ENCODE results near the gene WWOX. TPM values are rescaled to one million over a fixed set of nuclear protein-coding genes. Genes with fewer than 3 reads are reported as not detected.

The WWOX gene
- polyA plus RNA-seq, 1 donor from 2014 or later = 25.6 TPM

- Histone ChIP-seq H2AFZ (ENCODE audit: low read depth, low read length) (no peak overlapping the region), H3F3A (ENCODE audit: insufficient read depth, low read length, poor library complexity, severe bottlenecking) (no peaks in the 10 kb centered on the region), H3K4me3 (ENCODE audit: low read length) (no peak overlapping the region), H3K79me2 (replicated peaks; ENCODE audit: insufficient read depth, low read length) (no peaks in the 10 kb centered on the region), H4K20me1 (ENCODE audit: insufficient read depth) (no peaks in the 10 kb centered on the region), H3K9me2 (ENCODE audit: insufficient read depth, low read length) (no peaks in the 10 kb centered on the region), H3K4me2 (ENCODE audit: low read length) (no peak overlapping the region), H3K9me3 (ENCODE audit: low read length) (no peaks in the 10 kb centered on the region), H3K27me3 (ENCODE audit: insufficient read depth, low read depth, low read length) (no peaks in the 10 kb centered on the region), H3K9ac (ENCODE audit: low read length) (no peak overlapping the region), H3K27ac (ENCODE audit: low read length) (no peak overlapping the region), H3K36me3 (ENCODE audit: insufficient read depth, low read length) (no peaks in the 10 kb centered on the region)
- no peak for TF ChIP-seq EP300 (conservative IDR thresholded peaks at IDR 0.05; ENCODE audit: poor library complexity, severe bottlenecking)
- no peak for TF ChIP-seq CTCF (IDR thresholded peaks at IDR 0.05; ENCODE audit: poor library complexity, severe bottlenecking)
- no peak for TF ChIP-seq RAD21 (conservative IDR thresholded peaks at IDR 0.05)
- TF ChIP-seq MXI1 (conservative IDR thresholded peaks at IDR 0.05; ENCODE audit: poor library complexity, severe bottlenecking) = no peak
- no peak for TF ChIP-seq TAF1 (IDR thresholded peaks at IDR 0.05; ENCODE audit: low read depth)
These were observed 615.7 kb downstream of the WWOX start for GRCh38 chr16:78715106-78715505.

GRCh38 chr16:78715673-78716072, 616.2 kb downstream of the WWOX start:
- no peak overlapping the region for H3K9ac ChIP-seq (ENCODE audit: low read length)
- no peak overlapping the region for H2AFZ ChIP-seq (ENCODE audit: low read depth, low read length)
- no peaks in the 10 kb centered on the region for H3K9me3 ChIP-seq (ENCODE audit: low read length)

More at GRCh38 chr16:78715673-78716072, 616.2 kb downstream of the WWOX start:
- TF ChIP-seq POLR2AphosphoS5 (IDR thresholded peaks at IDR 0.05) (no peak), SMC3 (conservative IDR thresholded peaks at IDR 0.05; ENCODE audit: poor library complexity) (no peak), EZH2 (IDR thresholded peaks at IDR 0.05; ENCODE audit: borderline replicate concordance, insufficient read depth, low read length, poor library complexity, severe bottlenecking) (no peak), RAD21 (conservative IDR thresholded peaks at IDR 0.05) (no peak), MXI1 (conservative IDR thresholded peaks at IDR 0.05; ENCODE audit: poor library complexity, severe bottlenecking) (no peak), CTCF (IDR thresholded peaks at IDR 0.05; ENCODE audit: poor library complexity, severe bottlenecking) (no peak), EP300 (conservative IDR thresholded peaks at IDR 0.05; ENCODE audit: poor library complexity, severe bottlenecking) (no peak), TAF1 (IDR thresholded peaks at IDR 0.05; ENCODE audit: low read depth) (no peak)
- TF ChIP-seq, protein P1, sequence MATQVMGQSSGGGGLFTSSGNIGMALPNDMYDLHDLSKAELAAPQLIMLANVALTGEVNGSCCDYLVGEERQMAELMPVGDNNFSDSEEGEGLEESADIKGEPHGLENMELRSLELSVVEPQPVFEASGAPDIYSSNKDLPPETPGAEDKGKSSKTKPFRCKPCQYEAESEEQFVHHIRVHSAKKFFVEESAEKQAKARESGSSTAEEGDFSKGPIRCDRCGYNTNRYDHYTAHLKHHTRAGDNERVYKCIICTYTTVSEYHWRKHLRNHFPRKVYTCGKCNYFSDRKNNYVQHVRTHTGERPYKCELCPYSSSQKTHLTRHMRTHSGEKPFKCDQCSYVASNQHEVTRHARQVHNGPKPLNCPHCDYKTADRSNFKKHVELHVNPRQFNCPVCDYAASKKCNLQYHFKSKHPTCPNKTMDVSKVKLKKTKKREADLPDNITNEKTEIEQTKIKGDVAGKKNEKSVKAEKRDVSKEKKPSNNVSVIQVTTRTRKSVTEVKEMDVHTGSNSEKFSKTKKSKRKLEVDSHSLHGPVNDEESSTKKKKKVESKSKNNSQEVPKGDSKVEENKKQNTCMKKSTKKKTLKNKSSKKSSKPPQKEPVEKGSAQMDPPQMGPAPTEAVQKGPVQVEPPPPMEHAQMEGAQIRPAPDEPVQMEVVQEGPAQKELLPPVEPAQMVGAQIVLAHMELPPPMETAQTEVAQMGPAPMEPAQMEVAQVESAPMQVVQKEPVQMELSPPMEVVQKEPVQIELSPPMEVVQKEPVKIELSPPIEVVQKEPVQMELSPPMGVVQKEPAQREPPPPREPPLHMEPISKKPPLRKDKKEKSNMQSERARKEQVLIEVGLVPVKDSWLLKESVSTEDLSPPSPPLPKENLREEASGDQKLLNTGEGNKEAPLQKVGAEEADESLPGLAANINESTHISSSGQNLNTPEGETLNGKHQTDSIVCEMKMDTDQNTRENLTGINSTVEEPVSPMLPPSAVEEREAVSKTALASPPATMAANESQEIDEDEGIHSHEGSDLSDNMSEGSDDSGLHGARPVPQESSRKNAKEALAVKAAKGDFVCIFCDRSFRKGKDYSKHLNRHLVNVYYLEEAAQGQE (IDR thresholded peaks at IDR 0.05; ENCODE audit: borderline replicate concordance) = no peak
- Histone ChIP-seq H3K9me2 (ENCODE audit: insufficient read depth, low read length) (no peaks in the 10 kb centered on the region), H4K20me1 (ENCODE audit: insufficient read depth) (no peaks in the 10 kb centered on the region), H3K36me3 (ENCODE audit: insufficient read depth, low read length) (no peaks in the 10 kb centered on the region), H3K4me2 (ENCODE audit: low read length) (no peak overlapping the region), H3K27ac (ENCODE audit: low read length) (no peak overlapping the region), H3K4me3 (ENCODE audit: low read length) (no peak overlapping the region), H3K27me3 (ENCODE audit: insufficient read depth, low read depth, low read length) (no peaks in the 10 kb centered on the region), H3K79me2 (replicated peaks; ENCODE audit: insufficient read depth, low read length) (no peaks in the 10 kb centered on the region), H3F3A (ENCODE audit: insufficient read depth, low read length, poor library complexity, severe bottlenecking) (no peaks in the 10 kb centered on the region)

All from neural cell (in vitro differentiated cells).